AG04449 (cell line): ENCODE data around the gene FCN3.

Experiments used
- CTCF ChIA-PET: fragments of 350-600 bp; formaldehyde crosslinking; extraction: SDS; loops from one replicate; lab custom pipeline; 2021; ENCODE audit warnings: antibody characterized with exemption; lab: Yijun Ruan, JAX
- POLR2A ChIA-PET: fragments of 400-600, 350-600 bp; formaldehyde crosslinking; extraction: SDS; loops from one replicate; lab custom pipeline; 2020; ENCODE audit warnings: antibody characterized with exemption, inconsistent platforms; lab: Yijun Ruan, JAX
- DNase-seq: peaks from one replicate; pipeline ENCODE4 v3.0.0-alpha.2; 2010; ENCODE audit warnings: low read depth, low spot score
- H3K4me3 ChIP-seq: 2 replicates; pipeline ENCODE4 v1.5.1; 2011; ENCODE audit warnings: low read depth, mild to moderate bottlenecking, control low read depth, low read length
- TF ChIP-seq, protein P1 (sequence below): IDR thresholded peaks from one replicate; pipeline ENCODE4 v1.5.1; 2011; ENCODE audit warnings: mild to moderate bottlenecking, moderate library complexity, low read length, control low read depth, inconsistent platforms; ENCODE audit not compliant: insufficient read depth; ENCODE audit errors: missing control alignments

FCN3 gene

DNA sequence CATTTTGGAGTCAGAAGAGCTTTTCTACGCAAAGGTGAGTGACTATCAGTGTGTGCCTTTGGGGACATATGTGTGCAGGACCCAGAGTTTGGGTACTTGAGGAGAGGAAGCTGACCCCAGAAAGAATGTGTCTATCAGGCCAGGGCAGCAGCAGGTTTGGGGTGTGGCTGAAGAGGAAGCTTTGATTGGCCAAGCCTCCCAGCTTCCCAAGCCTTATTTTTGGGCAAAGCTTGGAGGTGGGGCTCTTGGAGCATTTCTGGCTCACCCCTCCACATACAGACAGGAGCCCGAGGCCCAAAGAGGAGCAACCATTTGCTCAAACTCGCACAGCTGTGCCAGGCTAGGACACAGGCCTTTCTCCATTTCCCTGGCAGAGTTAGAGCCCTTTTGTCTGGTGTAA lies 22.5 kb upstream of the FCN3 start:
- TF ChIP-seq, protein P1, sequence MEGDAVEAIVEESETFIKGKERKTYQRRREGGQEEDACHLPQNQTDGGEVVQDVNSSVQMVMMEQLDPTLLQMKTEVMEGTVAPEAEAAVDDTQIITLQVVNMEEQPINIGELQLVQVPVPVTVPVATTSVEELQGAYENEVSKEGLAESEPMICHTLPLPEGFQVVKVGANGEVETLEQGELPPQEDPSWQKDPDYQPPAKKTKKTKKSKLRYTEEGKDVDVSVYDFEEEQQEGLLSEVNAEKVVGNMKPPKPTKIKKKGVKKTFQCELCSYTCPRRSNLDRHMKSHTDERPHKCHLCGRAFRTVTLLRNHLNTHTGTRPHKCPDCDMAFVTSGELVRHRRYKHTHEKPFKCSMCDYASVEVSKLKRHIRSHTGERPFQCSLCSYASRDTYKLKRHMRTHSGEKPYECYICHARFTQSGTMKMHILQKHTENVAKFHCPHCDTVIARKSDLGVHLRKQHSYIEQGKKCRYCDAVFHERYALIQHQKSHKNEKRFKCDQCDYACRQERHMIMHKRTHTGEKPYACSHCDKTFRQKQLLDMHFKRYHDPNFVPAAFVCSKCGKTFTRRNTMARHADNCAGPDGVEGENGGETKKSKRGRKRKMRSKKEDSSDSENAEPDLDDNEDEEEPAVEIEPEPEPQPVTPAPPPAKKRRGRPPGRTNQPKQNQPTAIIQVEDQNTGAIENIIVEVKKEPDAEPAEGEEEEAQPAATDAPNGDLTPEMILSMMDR, result no peak
- ChIA-PET CTCF (interaction anchor here (0.7 to 15.7 kb wide), 23 partner anchors 8 to 352 kb away, joined by 3 to 671 read pairs (median 7); partner anchors contain the start of genes AHDC1, CD164L2 and MAP3K6), POLR2A (interaction anchor here (1.1 to 2.4 kb wide), 3 partner anchors 31 to 98 kb away, joined by 4 to 11 read pairs (median 5); no protein-coding TSS in a partner anchor)
- H3K4me3 ChIP-seq, result no peak overlapping the region
- no peak for DNase-seq

DNA sequence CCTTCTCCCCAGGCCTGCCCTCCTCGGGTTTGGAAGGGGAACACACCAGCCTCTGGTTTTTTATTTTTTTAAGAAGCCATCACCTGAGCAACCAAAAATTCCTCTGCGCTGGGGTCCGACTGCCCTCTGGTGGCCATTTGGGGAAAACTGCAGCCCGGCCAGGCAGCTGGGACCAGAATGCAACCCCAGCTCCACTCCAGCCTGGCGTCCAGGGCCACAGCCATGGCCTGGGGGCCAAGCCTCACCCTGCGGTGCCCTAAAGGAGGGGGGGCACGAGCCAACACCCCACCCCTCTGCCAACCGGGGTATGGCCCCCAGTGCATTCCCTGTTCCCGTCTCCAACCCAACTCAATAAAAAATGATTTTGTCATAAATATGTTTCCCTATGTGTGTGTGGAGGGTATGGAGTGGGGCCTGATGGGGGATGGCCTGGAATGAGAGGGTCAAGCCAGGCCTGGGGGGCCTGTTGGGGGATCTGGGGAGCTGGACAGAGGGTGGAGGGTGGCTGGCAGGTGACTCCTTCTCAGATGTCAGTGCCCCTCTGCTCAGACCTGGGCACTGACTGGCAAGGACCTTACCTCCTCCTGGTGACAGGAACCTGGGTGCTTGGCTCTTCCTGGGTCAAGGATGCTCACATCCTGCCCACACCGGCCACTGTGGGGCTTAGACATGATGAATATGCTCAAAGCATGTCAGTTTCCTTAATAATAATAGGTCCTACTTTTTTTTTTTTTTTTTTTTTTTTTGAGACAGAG lies 21.0 kb upstream of the FCN3 start:
- TF ChIP-seq, protein P1, result peak; percentile 82
- H3K4me3 ChIP-seq, result no peak overlapping the region
- CTCF ChIA-PET, result interaction anchor here (0.6 to 15.7 kb wide), 37 partner anchors 9 to 356 kb away, joined by 3 to 671 read pairs (median 9); partner anchors contain the start of genes AHDC1, CD164L2 and MAP3K6
- POLR2A ChIA-PET, result interaction anchor here (0.7 to 2.4 kb wide), 4 partner anchors 10 to 95 kb away, joined by 3 to 17 read pairs (median 7); partner anchors contain the start of gene SYTL1
- DNase-seq, result no peak

DNA sequence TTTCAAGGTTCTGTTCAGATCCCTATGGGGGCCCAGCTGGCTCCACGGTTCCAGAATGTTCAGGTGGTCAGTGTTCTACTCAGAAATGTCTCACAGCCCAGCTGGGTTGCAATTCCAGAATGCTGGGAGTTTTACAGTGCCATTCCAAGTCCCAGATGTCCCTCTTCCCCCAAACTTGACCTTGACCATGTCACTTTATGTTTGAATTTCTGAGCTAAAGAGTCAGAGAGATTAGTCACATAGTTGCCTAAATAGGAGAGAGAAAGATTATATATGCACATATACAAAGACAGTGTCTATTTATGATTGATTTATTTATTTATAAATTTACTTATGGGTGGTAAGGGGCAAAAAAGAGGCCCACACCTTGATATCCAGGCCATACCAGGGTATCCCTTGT lies 20.3 kb upstream of the FCN3 start:
- TF ChIP-seq, protein P1, result no peak
- POLR2A ChIA-PET, result interaction anchor here (0.7 to 2.4 kb wide), 4 partner anchors 10 to 94 kb away, joined by 3 to 17 read pairs (median 7); partner anchors contain the start of gene SYTL1
- H3K4me3 ChIP-seq, result no peak overlapping the region
- CTCF ChIA-PET, result interaction anchor here (0.8 to 15.7 kb wide), 40 partner anchors 8 to 350 kb away, joined by 3 to 671 read pairs (median 7); partner anchors contain the start of genes AHDC1, CD164L2, IFI6 and MAP3K6
- no peak for DNase-seq

DNA sequence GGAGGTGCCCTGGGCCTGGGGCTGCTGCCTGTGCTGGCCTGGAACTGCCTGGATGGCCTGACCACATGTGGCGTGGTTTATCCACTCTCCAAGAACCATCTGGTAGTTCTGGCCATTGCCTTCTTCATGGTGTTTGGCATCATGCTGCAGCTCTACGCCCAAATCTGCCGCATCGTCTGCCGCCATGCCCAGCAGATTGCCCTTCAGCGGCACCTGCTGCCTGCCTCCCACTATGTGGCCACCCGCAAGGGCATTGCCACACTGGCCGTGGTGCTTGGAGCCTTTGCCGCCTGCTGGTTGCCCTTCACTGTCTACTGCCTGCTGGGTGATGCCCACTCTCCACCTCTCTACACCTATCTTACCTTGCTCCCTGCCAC lies 19.6 kb upstream of the FCN3 start:
- ChIA-PET POLR2A (interaction anchor here (2.1 kb wide), 1 partner anchor 94 kb away, joined by 17 read pairs; no protein-coding TSS in a partner anchor), CTCF (interaction anchor here (0.8 to 15.7 kb wide), 35 partner anchors 7 to 350 kb away, joined by 3 to 671 read pairs (median 9); partner anchors contain the start of genes AHDC1, CD164L2, IFI6 and MAP3K6)
- H3K4me3 ChIP-seq, result no peak overlapping the region
- DNase-seq, result no peak
- TF ChIP-seq, protein P1, result no peak

DNA sequence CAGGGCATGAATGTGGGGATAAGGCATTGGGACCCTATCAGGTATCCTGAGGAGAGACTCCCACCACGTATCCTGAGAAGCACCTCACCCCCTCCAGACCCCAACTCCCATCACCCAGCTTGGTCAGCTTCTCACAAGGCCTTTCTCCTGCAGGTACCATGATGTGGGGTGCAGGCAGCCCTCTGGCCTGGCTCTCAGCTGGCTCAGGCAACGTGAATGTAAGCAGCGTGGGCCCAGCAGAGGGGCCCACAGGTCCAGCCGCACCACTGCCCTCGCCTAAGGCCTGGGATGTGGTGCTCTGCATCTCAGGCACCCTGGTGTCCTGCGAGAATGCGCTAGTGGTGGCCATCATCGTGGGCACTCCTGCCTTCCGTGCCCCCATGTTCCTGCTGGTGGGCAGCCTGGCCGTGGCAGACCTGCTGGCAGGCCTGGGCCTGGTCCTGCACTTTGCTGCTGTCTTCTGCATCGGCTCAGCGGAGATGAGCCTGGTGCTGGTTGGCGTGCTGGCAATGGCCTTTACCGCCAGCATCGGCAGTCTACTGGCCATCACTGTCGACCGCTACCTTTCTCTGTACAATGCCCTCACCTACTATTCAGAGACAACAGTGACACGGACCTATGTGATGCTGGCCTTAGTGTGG lies 19.1 kb upstream of the FCN3 start:
- POLR2A ChIA-PET, result no interaction called here
- CTCF ChIA-PET, result interaction anchor here (0.6 to 15.7 kb wide), 13 partner anchors 10 to 349 kb away, joined by 3 to 671 read pairs (median 23); partner anchors contain the start of genes AHDC1 and MAP3K6
- H3K4me3 ChIP-seq, result no peak overlapping the region
- TF ChIP-seq, protein P1, result no peak
- no peak for DNase-seq
